Glutamatergic neuron (in vitro differentiated cells): ENCODE measurements around the gene TXNDC15. TPM values are rescaled to one million over a fixed set of nuclear protein-coding genes. Genes with fewer than 3 reads are reported as not detected.

Experiments used
- DNase-seq: peaks from one replicate; pipeline ENCODE4 v3.0.0; 2022
- H3K27ac Mint-ChIP-seq: one replicate; pipeline ENCODE4 v1.8.0; 2020; ENCODE audit warnings: mild to moderate bottlenecking, mixed read lengths, inconsistent platforms; ENCODE audit not compliant: unreplicated experiment
- H3K27me3 Mint-ChIP-seq: one replicate; pipeline ENCODE4 v1.8.0; 2020; ENCODE audit warnings: mild to moderate bottlenecking, moderate library complexity, mixed read lengths, inconsistent platforms; ENCODE audit not compliant: unreplicated experiment
- H3K36me3 Mint-ChIP-seq: one replicate; pipeline ENCODE4 v1.8.0; 2020; ENCODE audit warnings: mild to moderate bottlenecking, mixed read lengths, inconsistent platforms; ENCODE audit not compliant: unreplicated experiment
- H3K4me1 Mint-ChIP-seq: one replicate; pipeline ENCODE4 v1.8.0; 2020; ENCODE audit warnings: mild to moderate bottlenecking, low read depth, mixed read lengths, inconsistent platforms; ENCODE audit not compliant: unreplicated experiment
- H3K4me3 Mint-ChIP-seq: one replicate; pipeline ENCODE4 v1.8.0; 2020; ENCODE audit warnings: mild to moderate bottlenecking, mixed read lengths, inconsistent platforms; ENCODE audit not compliant: unreplicated experiment
- H3K9me3 Mint-ChIP-seq: one replicate; pipeline ENCODE4 v1.8.0; 2020; ENCODE audit warnings: mild to moderate bottlenecking, moderate library complexity, mixed read lengths, inconsistent platforms; ENCODE audit not compliant: unreplicated experiment
- total RNA-seq: library from RNA; stranded (reverse); fragmentation: NEBNext Ultra II Directional; extraction: Animal tissue kit (Norgen Biotek cat#: 25700); gene quantifications from one replicate; pipeline ENCODE4 v1.2.1, GENCODE V29; 2021; ENCODE audit not compliant: unreplicated experiment
- TF ChIP-seq, protein P1 (sequence below): fragments of 200-600 bp; sonication (generic); IDR thresholded peaks from one replicate; pipeline ENCODE4 v1.5.0; 2021; ENCODE audit not compliant: partially characterized antibody, unreplicated experiment

TXNDC15 gene
- total RNA-seq, 1 donor from 2014 or later: 57.5 TPM

- H3K36me3 Mint-ChIP-seq: no peaks in the 10 kb centered on the region
- H3K27ac Mint-ChIP-seq: no peak overlapping the region
- no peaks in the 10 kb centered on the region for H3K4me1 Mint-ChIP-seq
- no peak overlapping the region for H3K4me3 Mint-ChIP-seq
- H3K27me3 Mint-ChIP-seq: no peaks in the 10 kb centered on the region
- DNase-seq: no peak
- no peaks in the 10 kb centered on the region for H3K9me3 Mint-ChIP-seq
- TF ChIP-seq, protein P1, sequence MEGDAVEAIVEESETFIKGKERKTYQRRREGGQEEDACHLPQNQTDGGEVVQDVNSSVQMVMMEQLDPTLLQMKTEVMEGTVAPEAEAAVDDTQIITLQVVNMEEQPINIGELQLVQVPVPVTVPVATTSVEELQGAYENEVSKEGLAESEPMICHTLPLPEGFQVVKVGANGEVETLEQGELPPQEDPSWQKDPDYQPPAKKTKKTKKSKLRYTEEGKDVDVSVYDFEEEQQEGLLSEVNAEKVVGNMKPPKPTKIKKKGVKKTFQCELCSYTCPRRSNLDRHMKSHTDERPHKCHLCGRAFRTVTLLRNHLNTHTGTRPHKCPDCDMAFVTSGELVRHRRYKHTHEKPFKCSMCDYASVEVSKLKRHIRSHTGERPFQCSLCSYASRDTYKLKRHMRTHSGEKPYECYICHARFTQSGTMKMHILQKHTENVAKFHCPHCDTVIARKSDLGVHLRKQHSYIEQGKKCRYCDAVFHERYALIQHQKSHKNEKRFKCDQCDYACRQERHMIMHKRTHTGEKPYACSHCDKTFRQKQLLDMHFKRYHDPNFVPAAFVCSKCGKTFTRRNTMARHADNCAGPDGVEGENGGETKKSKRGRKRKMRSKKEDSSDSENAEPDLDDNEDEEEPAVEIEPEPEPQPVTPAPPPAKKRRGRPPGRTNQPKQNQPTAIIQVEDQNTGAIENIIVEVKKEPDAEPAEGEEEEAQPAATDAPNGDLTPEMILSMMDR: no peak
These were observed 39.1 kb downstream of the TXNDC15 start for GRCh38 chr5:134913254-134913653.

- H3K4me3 Mint-ChIP-seq: no peak overlapping the region
- H3K4me1 Mint-ChIP-seq: no peaks in the 10 kb centered on the region
- no peak for DNase-seq
- H3K36me3 Mint-ChIP-seq: no peaks in the 10 kb centered on the region
- H3K27ac Mint-ChIP-seq: no peak overlapping the region
- no peaks in the 10 kb centered on the region for H3K9me3 Mint-ChIP-seq
- TF ChIP-seq, protein P1: no peak
- H3K27me3 Mint-ChIP-seq: no peaks in the 10 kb centered on the region
These were observed 39.6 kb downstream of the TXNDC15 start for GRCh38 chr5:134913795-134914194.

GRCh38 chr5:134917070-134917815, 43.1 kb downstream of the TXNDC15 start:
- Mint-ChIP-seq H3K4me1 (no peaks in the 10 kb centered on the region), H3K36me3 (no peaks in the 10 kb centered on the region), H3K27me3 (no peaks in the 10 kb centered on the region), H3K4me3 (no peak overlapping the region), H3K9me3 (no peaks in the 10 kb centered on the region), H3K27ac (no peak overlapping the region)
- TF ChIP-seq, protein P1: no peak
- DNase-seq: no peak

DNA sequence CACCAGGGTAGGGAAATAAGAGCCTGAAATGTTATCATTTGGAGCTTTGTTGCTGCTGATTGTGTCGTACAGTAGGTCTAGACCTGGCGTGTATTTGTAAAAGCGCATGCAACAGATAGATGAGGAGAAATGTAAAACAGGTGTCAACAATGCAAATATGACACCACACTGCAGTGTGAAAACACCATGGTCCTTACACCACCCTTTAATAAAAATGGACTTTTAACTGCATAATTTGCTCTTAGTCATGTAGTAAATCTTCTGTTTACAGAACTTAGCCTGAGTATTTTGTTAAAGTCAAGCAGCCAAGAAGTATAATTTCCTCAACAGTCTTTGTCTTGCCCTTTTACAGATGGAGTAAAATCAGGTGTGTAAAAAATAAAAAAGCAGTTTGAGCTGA, 44.7 kb downstream of the TXNDC15 start:
- TF ChIP-seq, protein P1: no peak

DNA sequence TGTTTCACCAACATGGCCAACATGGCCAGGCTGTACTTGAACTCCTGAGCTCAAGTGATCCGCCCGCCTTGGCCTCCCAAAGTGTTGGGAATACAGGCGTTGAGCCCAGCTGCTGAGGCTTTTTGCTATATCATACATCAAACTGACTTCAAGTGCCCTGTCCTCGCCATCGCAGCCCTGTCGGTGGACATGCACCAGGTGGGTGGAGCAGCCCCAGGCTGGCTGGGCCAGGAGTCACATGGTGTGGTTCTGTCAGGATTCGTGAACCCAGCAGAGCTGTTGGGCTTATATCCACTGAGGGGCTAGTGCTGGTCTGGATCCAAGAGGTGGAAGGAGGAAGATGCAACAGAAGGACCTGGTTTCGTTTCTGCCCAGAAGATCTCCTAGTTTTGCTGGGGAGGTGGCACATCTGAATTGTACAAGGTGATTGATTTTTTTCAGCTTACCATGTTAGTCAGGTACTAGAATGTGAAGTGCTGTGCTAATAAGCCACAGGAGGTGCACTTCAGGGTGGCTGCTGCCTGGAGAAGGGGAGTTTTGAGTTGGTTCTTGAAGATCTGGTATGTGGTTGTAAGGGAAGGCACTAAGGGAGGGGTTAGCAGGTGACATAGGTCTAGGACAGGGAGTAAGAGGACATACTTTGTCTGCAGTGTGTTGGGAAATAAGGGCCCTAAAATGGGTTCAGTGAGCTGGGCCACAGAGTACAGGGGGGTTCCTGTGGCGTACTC, 46.8 kb downstream of the TXNDC15 start:
- no peak overlapping the region for H3K4me3 Mint-ChIP-seq

More for the DNA sequence above, 44.7 kb downstream of the TXNDC15 start:
- no peak for DNase-seq
- Mint-ChIP-seq H3K36me3 (no peaks in the 10 kb centered on the region), H3K27ac (no peak overlapping the region), H3K4me1 (no peaks in the 10 kb centered on the region), H3K27me3 (no peaks in the 10 kb centered on the region), H3K4me3 (no peak overlapping the region), H3K9me3 (no peaks in the 10 kb centered on the region)

More for the DNA sequence above, 46.8 kb downstream of the TXNDC15 start:
- no peak for DNase-seq
- no peak overlapping the region for H3K27ac Mint-ChIP-seq
- H3K4me1 Mint-ChIP-seq: no peaks in the 10 kb centered on the region
- TF ChIP-seq, protein P1: no peak
- H3K36me3 Mint-ChIP-seq: no peaks in the 10 kb centered on the region
- no peaks in the 10 kb centered on the region for H3K27me3 Mint-ChIP-seq
- no peaks in the 10 kb centered on the region for H3K9me3 Mint-ChIP-seq
